K562 (cell line): Measurements from ENCODE around the gene HIVEP3. TPM values are rescaled to one million over a fixed set of nuclear protein-coding genes. Genes with fewer than 3 reads are reported as not detected.

ENCODE experiments used
- ATAC-seq: fragments of 200-7000 bp; cut with Tn5 transposase; 3 replicates; pipeline ENCODE4 v1.9.1; 2020; ENCODE audit warnings: moderate library complexity
- BruUV-seq: library from RNA; stranded (reverse); fragments of 400-500 nt; replicated peaks from 2 replicates; lab custom pipeline; 2021; lab: Mats Ljungman, UMichigan
- CTCF ChIA-PET: fragments of 300-600 bp; formaldehyde crosslinking; extraction: SDS; loops from one replicate; lab custom pipeline; 2021; ENCODE audit warnings: low intra/inter-chr PET ratio; lab: Yijun Ruan, JAX
- POLR2A ChIA-PET: fragments of 300-600, 350-650 bp; sonication (Branson Sonifier 250); formaldehyde crosslinking; extraction: SDS; loops from one replicate; lab custom pipeline; 2021; ENCODE audit warnings: antibody characterized with exemption, inconsistent platforms; lab: Yijun Ruan, JAX
- DNase-seq, 4 experiments: peaks; one replicate each; pipeline versions ENCODE4 v3.0.0 to v3.0.0-alpha.2; 2011 to 2018; ENCODE audit warnings: low spot score in 3 of 4, mixed read lengths in 3 of 4; ENCODE audit errors: extremely low read depth in 1 of 4
- FAIRE-seq: peaks from 2 replicates; lab custom pipeline; 2011; peaks lifted over from hg19 to GRCh38; lab: Jason Lieb, UNC
- H2AFZ ChIP-seq: 2 replicates; pipeline ENCODE4 v1.6.0; 2011; ENCODE audit warnings: low read depth, low read length, control low read depth, inconsistent platforms
- H3K27ac ChIP-seq: fragments of 200-600 bp; 3 replicates; pipeline ENCODE4 v1.8.0; 2011; ENCODE audit warnings: low read depth, mild to moderate bottlenecking, control low read depth, inconsistent platforms, low read length, moderate library complexity, mixed read lengths; ENCODE audit errors: extremely low read depth
- H3K27me3 ChIP-seq, 2 experiments: fragments of 300-600 bp in 1 of 2; 2 replicates in 1 of 2; 3 replicates in 1 of 2; pipeline versions ENCODE4 v1.6.0 to v1.8.0; 2011; ENCODE audit warnings: inconsistent platforms in 2 of 2, low read length in 2 of 2, mild to moderate bottlenecking in 1 of 2, mixed read lengths in 1 of 2, moderate library complexity in 1 of 2; ENCODE audit not compliant: control insufficient read depth in 2 of 2, insufficient read depth in 2 of 2
- H3K36me3 ChIP-seq: fragments of 300-600 bp; 3 replicates; pipeline ENCODE4 v1.8.0; 2011; ENCODE audit warnings: mild to moderate bottlenecking, low read length, inconsistent platforms; ENCODE audit not compliant: control insufficient read depth, insufficient read depth
- H3K4me1 ChIP-seq, 2 experiments: fragments of 200-600 bp in 1 of 2; replicated peaks in 1 of 2; 2 replicates in 1 of 2; 3 replicates in 1 of 2; pipeline versions ENCODE4 v1.5.1 to v1.8.0; 2011; ENCODE audit warnings: inconsistent platforms in 2 of 2, low read length in 2 of 2, mild to moderate bottlenecking in 1 of 2, mixed read lengths in 1 of 2, moderate library complexity in 1 of 2; ENCODE audit not compliant: control insufficient read depth in 2 of 2, insufficient read depth in 2 of 2
- H3K4me2 ChIP-seq: 2 replicates; pipeline ENCODE4 v1.6.1; 2011; ENCODE audit warnings: low read length, control low read depth, inconsistent platforms, mixed read lengths; ENCODE audit not compliant: insufficient read depth
- H3K4me3 ChIP-seq: fragments of 200-600 bp; sonication (generic), shearing (Covaris generic); 2 replicates; pipeline ENCODE4 v1.5.1; 2016; ENCODE audit warnings: control low read depth, inconsistent platforms
- H3K79me2 ChIP-seq: fragments of 200-600 bp; 3 replicates; pipeline ENCODE4 v1.8.0; 2011; ENCODE audit warnings: low read length, inconsistent platforms; ENCODE audit not compliant: control insufficient read depth, insufficient read depth
- H3K9ac ChIP-seq, 2 experiments: 2 replicates each; pipeline versions ENCODE4 v1.6.0 to v1.6.1; 2011; ENCODE audit warnings: low read depth in 2 of 2, low read length in 2 of 2, control low read depth in 1 of 2, inconsistent platforms in 1 of 2, mild to moderate bottlenecking in 1 of 2, mixed read lengths in 1 of 2; ENCODE audit not compliant: insufficient read depth in 1 of 2
- H3K9me1 ChIP-seq: one replicate; pipeline ENCODE4 v1.6.0; 2011; ENCODE audit warnings: inconsistent platforms, mild to moderate bottlenecking, low read length, moderate library complexity; ENCODE audit not compliant: control insufficient read depth, insufficient read depth
- H3K9me3 ChIP-seq: replicated peaks from 2 replicates; pipeline ENCODE4 v1.5.1; 2011; ENCODE audit warnings: low read depth, low read length, inconsistent platforms; ENCODE audit not compliant: control insufficient read depth, insufficient read depth
- H4K20me1 ChIP-seq: replicated peaks from 2 replicates; pipeline ENCODE4 v1.6.1; 2011; ENCODE audit warnings: low read length, inconsistent platforms, mixed read lengths; ENCODE audit not compliant: control insufficient read depth, insufficient read depth
- MTA2 ChIP-seq: fragments of 450-650 bp; IDR thresholded peaks from 2 replicates; pipeline ENCODE4 v1.6.1; 2016; ENCODE audit warnings: low read depth
- SFPQ ChIP-seq: fragments of 200-400 bp; formaldehyde crosslinking; IDR thresholded peaks from 2 replicates; pipeline ENCODE4 v1.6.1; 2017; ENCODE audit warnings: mild to moderate bottlenecking, low read depth, low read length, moderate library complexity
- ZNF75A ChIP-seq: fragments of 450-650 bp; formaldehyde crosslinking; IDR thresholded peaks from 2 replicates; pipeline ENCODE4 v1.4.0; 2020; ENCODE audit warnings: mild to moderate bottlenecking
- ZNF830 ChIP-seq: fragments of 250-450 bp; sonication (Bioruptor Pico); IDR thresholded peaks from 2 replicates; pipeline ENCODE4 v1.5.0; 2021; ENCODE audit warnings: mild to moderate bottlenecking
- WGBS: fragments of 100-300 bp; shearing (Covaris generic); methylation state at CpG from one replicate; pipeline ENCODE4 v1.1.6; 2016; ENCODE audit warnings: low coverage, mixed read lengths; ENCODE audit not compliant: insufficient coverage; ENCODE audit errors: missing lambda C conversion rate; 5-methylcytosine and 5-hydroxymethylcytosine counted together
- in situ Hi-C: fragments of 300-500 bp; cut with MboI; formaldehyde crosslinking; loops from 4 replicates; pipeline ENCODE4 v1.15.0; 2018; ENCODE audit warnings: inconsistent platforms, mixed read lengths
- intact Hi-C: fragments of 100-400 bp; cut with micrococcal nuclease; formaldehyde crosslinking; loops from 2 replicates; pipeline ENCODE4 v1.14.2; 2022
- polyA plus RNA-seq, 8 experiments: library from polyadenylated mRNA; depleted of rRNA in 4 of 8; stranded (reverse) in 5 of 8; unstranded in 3 of 8; fragments of >200 nt; fragmentation: Nextera tagmentation in 2 of 8; fragmentation: Illumina TruSeq in 1 of 8; extraction: Ambion mirVana in 2 of 8; extraction: Trizol in 1 of 8; gene quantifications; 2 replicates each; pipeline versions ENCODE4 v1.2.1 to v1.2.3, GENCODE V29; 2011 to 2014; ENCODE audit warnings: inconsistent platforms in 1 of 8, missing spikeins in 1 of 8
- total RNA-seq, 7 experiments: library from RNA; depleted of rRNA in 6 of 7; stranded (reverse); fragments of >200 nt in 6 of 7; fragmentation: Illumina TruSeq in 2 of 7; extraction: Trizol in 2 of 7; gene quantifications; 2 replicates each; pipeline versions ENCODE4 v1.2.1 to v1.2.3, GENCODE V29; 2011 to 2021; ENCODE audit warnings: low replicate concordance in 1 of 7
- TF ChIP-seq, protein P1 (sequence below): fragments of 200-800 bp; sonication (Bioruptor generic); IDR thresholded peaks from 2 replicates; pipeline ENCODE4 v1.6.1; 2016; ENCODE audit warnings: missing genetic modification characterization, missing compliant biosample characterization

The HIVEP3 gene
- total and polyA plus RNA-seq, 9 of the 15 experiments (the other 6 are each of a cell fraction or from before 2014, with no cell fraction given) = 0.09 to 0.58 (median 0.34) TPM; not detected in 1

DNA sequence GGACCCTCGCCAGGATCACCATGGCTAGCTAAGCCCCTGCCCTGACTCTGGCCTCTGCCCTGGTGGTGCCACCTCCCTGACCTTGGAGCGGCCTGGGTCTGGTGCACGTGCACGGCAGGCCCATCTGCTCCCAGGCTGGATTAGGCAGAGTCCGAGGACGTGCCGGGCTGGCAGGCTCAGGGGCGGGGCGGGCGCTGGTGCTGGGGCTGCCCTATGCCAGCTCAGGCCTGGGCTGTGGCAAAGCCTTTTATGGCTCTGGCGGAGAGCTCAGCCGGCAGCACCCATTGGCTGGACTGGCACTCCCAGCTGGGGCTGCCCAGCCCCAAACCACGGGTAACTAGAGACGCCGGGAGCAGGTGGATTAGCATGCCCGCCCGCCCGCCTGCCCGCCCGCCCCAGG is 417.1 kb downstream of the HIVEP3 start:
- 16% methylated on average over 11 of the region's 20 CpGs for WGBS
- in situ Hi-C loops = no loop called here
- TF ChIP-seq MTA2 (no peak), ZNF75A (no peak), ZNF830 (CRISPR knock-in tag) (no peak), SFPQ (no peak)
- TF ChIP-seq, protein P1, sequence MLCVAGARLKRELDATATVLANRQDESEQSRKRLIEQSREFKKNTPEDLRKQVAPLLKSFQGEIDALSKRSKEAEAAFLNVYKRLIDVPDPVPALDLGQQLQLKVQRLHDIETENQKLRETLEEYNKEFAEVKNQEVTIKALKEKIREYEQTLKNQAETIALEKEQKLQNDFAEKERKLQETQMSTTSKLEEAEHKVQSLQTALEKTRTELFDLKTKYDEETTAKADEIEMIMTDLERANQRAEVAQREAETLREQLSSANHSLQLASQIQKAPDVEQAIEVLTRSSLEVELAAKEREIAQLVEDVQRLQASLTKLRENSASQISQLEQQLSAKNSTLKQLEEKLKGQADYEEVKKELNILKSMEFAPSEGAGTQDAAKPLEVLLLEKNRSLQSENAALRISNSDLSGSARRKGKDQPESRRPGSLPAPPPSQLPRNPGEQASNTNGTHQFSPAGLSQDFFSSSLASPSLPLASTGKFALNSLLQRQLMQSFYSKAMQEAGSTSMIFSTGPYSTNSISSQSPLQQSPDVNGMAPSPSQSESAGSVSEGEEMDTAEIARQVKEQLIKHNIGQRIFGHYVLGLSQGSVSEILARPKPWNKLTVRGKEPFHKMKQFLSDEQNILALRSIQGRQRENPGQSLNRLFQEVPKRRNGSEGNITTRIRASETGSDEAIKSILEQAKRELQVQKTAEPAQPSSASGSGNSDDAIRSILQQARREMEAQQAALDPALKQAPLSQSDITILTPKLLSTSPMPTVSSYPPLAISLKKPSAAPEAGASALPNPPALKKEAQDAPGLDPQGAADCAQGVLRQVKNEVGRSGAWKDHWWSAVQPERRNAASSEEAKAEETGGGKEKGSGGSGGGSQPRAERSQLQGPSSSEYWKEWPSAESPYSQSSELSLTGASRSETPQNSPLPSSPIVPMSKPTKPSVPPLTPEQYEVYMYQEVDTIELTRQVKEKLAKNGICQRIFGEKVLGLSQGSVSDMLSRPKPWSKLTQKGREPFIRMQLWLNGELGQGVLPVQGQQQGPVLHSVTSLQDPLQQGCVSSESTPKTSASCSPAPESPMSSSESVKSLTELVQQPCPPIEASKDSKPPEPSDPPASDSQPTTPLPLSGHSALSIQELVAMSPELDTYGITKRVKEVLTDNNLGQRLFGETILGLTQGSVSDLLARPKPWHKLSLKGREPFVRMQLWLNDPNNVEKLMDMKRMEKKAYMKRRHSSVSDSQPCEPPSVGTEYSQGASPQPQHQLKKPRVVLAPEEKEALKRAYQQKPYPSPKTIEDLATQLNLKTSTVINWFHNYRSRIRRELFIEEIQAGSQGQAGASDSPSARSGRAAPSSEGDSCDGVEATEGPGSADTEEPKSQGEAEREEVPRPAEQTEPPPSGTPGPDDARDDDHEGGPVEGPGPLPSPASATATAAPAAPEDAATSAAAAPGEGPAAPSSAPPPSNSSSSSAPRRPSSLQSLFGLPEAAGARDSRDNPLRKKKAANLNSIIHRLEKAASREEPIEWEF (CRISPR knock-in tag) = no peak
- TF ChIP-seq, all 486 proteins: peak for 0
- no TSS peak for BruUV-seq
- no peak overlapping the region for H2AFZ ChIP-seq
- H4K20me1 ChIP-seq = no peaks in the 10 kb centered on the region; the same call in 1 of the 2 replicates
- intact Hi-C loops = no loop called here
- POLR2A ChIA-PET = interaction anchor here (0.6 to 0.8 kb wide), 3 partner anchors 11 to 1030 kb away, joined by 3 read pairs; no protein-coding TSS in a partner anchor
- H3K4me2 ChIP-seq = no peak overlapping the region
- no peak for FAIRE-seq
- H3K27ac ChIP-seq = no peak overlapping the region
- H3K4me1 ChIP-seq = peaks cover 10 to 16% of the 10 kb centered on the region in 2 experiments; a peak in 4 of 5 replicates
- no peak overlapping the region for H3K4me3 ChIP-seq
- no peaks in the 10 kb centered on the region for H3K36me3 ChIP-seq
- H3K9me1 ChIP-seq = no peaks in the 10 kb centered on the region
- H3K9me3 ChIP-seq = no peaks in the 10 kb centered on the region
- no peak overlapping the region for H3K9ac ChIP-seq
- H3K27me3 ChIP-seq = peaks cover 11 to 38% of the 10 kb centered on the region in 2 experiments; a peak in 4 of 5 replicates
- DNase-seq = no peak
- CTCF ChIA-PET = no interaction called here
- H3K79me2 ChIP-seq = no peaks in the 10 kb centered on the region
- no peak for ATAC-seq
